Neural progenitor cell (in vitro differentiated cells): Measurements from ENCODE around the gene CDH18.

Experiments
- EZH2 ChIP-seq: fragments of 200-600 bp; sonication (generic); IDR thresholded peaks from 2 replicates; pipeline ENCODE4 v1.6.1; 2017; ENCODE audit warnings: antibody characterized with exemption, mild to moderate bottlenecking, moderate library complexity
- EZH2phosphoT487 ChIP-seq: fragments of 200-600 bp; sonication (generic); IDR thresholded peaks from 2 replicates; pipeline ENCODE4 v1.6.1; 2017; ENCODE audit warnings: antibody characterized with exemption
- TF ChIP-seq, protein P1 (sequence below): fragments of 200-600 bp; sonication (generic); IDR thresholded peaks from 2 replicates; pipeline ENCODE4 v1.5.1; 2017; ENCODE audit warnings: antibody characterized with exemption, mild to moderate bottlenecking

DNA sequence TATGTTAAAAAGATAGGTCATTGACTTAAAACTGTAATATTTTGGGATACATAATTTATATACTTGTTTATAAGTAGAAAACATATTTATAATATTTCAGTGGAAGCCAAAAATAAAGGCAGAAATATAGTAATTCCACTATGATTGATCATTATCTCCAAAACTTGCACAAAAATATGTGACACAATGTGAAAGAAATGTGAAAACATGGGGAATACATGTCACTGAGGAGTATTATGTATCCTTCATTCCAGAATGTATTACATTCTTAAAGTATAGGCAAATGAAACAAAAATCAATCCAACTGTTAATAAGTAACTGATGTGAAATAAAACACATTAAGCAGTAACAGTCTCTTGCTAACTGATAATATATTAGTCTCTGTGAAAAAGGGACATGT is 236.7 kb downstream of the CDH18 start:
- TF ChIP-seq, protein P1, sequence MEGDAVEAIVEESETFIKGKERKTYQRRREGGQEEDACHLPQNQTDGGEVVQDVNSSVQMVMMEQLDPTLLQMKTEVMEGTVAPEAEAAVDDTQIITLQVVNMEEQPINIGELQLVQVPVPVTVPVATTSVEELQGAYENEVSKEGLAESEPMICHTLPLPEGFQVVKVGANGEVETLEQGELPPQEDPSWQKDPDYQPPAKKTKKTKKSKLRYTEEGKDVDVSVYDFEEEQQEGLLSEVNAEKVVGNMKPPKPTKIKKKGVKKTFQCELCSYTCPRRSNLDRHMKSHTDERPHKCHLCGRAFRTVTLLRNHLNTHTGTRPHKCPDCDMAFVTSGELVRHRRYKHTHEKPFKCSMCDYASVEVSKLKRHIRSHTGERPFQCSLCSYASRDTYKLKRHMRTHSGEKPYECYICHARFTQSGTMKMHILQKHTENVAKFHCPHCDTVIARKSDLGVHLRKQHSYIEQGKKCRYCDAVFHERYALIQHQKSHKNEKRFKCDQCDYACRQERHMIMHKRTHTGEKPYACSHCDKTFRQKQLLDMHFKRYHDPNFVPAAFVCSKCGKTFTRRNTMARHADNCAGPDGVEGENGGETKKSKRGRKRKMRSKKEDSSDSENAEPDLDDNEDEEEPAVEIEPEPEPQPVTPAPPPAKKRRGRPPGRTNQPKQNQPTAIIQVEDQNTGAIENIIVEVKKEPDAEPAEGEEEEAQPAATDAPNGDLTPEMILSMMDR, result no peak
- TF ChIP-seq EZH2 (no peak), EZH2phosphoT487 (no peak)
